Aorta (tissue), 5 donors: ENCODE results near the gene TTC3. TPM values are rescaled to one million over a fixed set of nuclear protein-coding genes. Genes with fewer than 3 reads are reported as not detected.
"Not testable (repeated sequence)": the region's sequence is repeated elsewhere in the genome, so short reads cannot be mapped to it uniquely, and the experiment has no call there.

Experiments
- ATAC-seq: fragments of 200-7000 bp; cut with Tn5 transposase; one replicate; pipeline ENCODE4 v1.9.1; 2022; ENCODE audit warnings: moderate library complexity; ENCODE audit not compliant: low FRiP score
- DNase-seq, 2 donors: peaks; one replicate each; pipeline ENCODE4 v3.0.0-alpha.2; 2020
- H3K27ac ChIP-seq, 2 donors: one replicate each; pipeline ENCODE4 v1.5.1; 2013; ENCODE audit warnings: low read length in 2 of 2, mild to moderate bottlenecking in 2 of 2, moderate library complexity in 2 of 2, control low read depth in 1 of 2, inconsistent platforms in 1 of 2, low read depth in 1 of 2
- H3K27me3 ChIP-seq, 2 donors: one replicate each; pipeline ENCODE4 v1.6.1; 2013; ENCODE audit warnings: control low read depth in 1 of 2, low read length in 1 of 2, mild to moderate bottlenecking in 1 of 2, moderate library complexity in 1 of 2; ENCODE audit not compliant: insufficient read depth in 2 of 2, control insufficient read depth in 1 of 2
- H3K36me3 ChIP-seq, 2 donors: one replicate each; pipeline ENCODE4 v1.6.1; 2013; ENCODE audit warnings: control low read depth in 1 of 2, low read length in 1 of 2, mild to moderate bottlenecking in 1 of 2; ENCODE audit not compliant: insufficient read depth in 2 of 2, control insufficient read depth in 1 of 2
- H3K4me1 ChIP-seq, 2 donors: one replicate each; pipeline ENCODE4 v1.6.1; 2013; ENCODE audit warnings: low read length in 2 of 2, control low read depth in 1 of 2, mild to moderate bottlenecking in 1 of 2, moderate library complexity in 1 of 2; ENCODE audit not compliant: insufficient read depth in 2 of 2, control insufficient read depth in 1 of 2
- H3K4me3 ChIP-seq, 2 donors: one replicate each; pipeline ENCODE4 v1.5.1; 2013; ENCODE audit warnings: low read length in 2 of 2, control low read depth in 1 of 2, mild to moderate bottlenecking in 1 of 2
- H3K9me3 ChIP-seq: one replicate; pipeline ENCODE4 v1.6.1; 2013; ENCODE audit warnings: mild to moderate bottlenecking, low read length; ENCODE audit not compliant: control insufficient read depth
- WGBS, 2 donors: extraction: QIAGEN DNeasy Blood & Tissue Kit; methylation state at CpG; one replicate each; pipeline ENCODE4 v1.1.7; 2013; 5-methylcytosine and 5-hydroxymethylcytosine counted together
- intact Hi-C, 2 donors: fragments of 100-400 bp; cut with DNase I; formaldehyde crosslinking; loops; one replicate each; pipeline versions ENCODE4 v1.14.2 to v1.15.0; 2022
- polyA plus RNA-seq, 2 donors: library from polyadenylated mRNA; stranded (reverse); fragments of 200-250 nt; gene quantifications; one replicate each; pipeline ENCODE4 v1.2.3, GENCODE V29; 2013
- total RNA-seq, 2 donors: library from RNA; stranded (reverse); fragmentation: NEBNext Ultra II Directional; extraction: Animal tissue kit (Norgen Biotek cat#: 25700); gene quantifications; one replicate each; pipeline ENCODE4 v1.2.1, GENCODE V29; 2021
- donor health status: healthy with polysubstance abuse.
- donor health status: Bipolar disorder and iron deficiency.
- donor health status: DM: no; HTN: no; CAD: no.
- donor health status: DM: no; HTN: no; CAD: no.
- donor health status: DM: yes; HTN: yes; CAD: no.

TTC3 gene
- total and polyA plus RNA-seq, 4 donors = 30.1 to 118 (median 72.9) TPM

GRCh38 chr21:37220433-37220980, 147.5 kb downstream of the TTC3 start:
- intact Hi-C loops = loop anchor here in 1 of 2 donors (5.0 kb wide), 1 partner anchor 147 kb away; the partner anchor contains the start of gene DYRK1A
- Histone ChIP-seq H3K27me3 (no peaks in the 10 kb centered on the region), H3K4me3 (peak overlapping the region; percentile 38 to 77), H3K4me1 (no peaks in the 10 kb centered on the region), H3K27ac (peak overlapping the region in 1 of 2 donors; percentile 55), H3K9me3 (no peaks in the 10 kb centered on the region), H3K36me3 (peaks cover 0 to 2% of the 10 kb centered on the region in 2 donors)
- 2 to 3% methylated on average over 35 of the region's 35 CpGs for WGBS, 2 donors
- DNase-seq = no peak
- ATAC-seq = peak; percentile 68

- Histone ChIP-seq H3K9me3 (no peaks in the 10 kb centered on the region), H3K27ac (peak overlapping the region in 1 of 2 donors; percentile 64), H3K4me3 (peak overlapping the region; percentile 38 to 77), H3K36me3 (peaks cover 0 to 3% of the 10 kb centered on the region in 2 donors), H3K27me3 (no peaks in the 10 kb centered on the region), H3K4me1 (no peaks in the 10 kb centered on the region)
- intact Hi-C loops = loop anchor here in 1 of 2 donors (5.0 kb wide), 1 partner anchor 146 kb away; the partner anchor contains the start of gene DYRK1A
- WGBS, 2 donors = 5% methylated on average over 46 of the region's 46 CpGs
- ATAC-seq = peak; percentile 97
- peak; percentile 97 to 98 for DNase-seq
These were observed 148.1 kb downstream of the TTC3 start for GRCh38 chr21:37220981-37221664.

GRCh38 chr21:37222248-37222647, 149.2 kb downstream of the TTC3 start:
- intact Hi-C loops = loop anchor here in 1 of 2 donors (5.0 kb wide), 1 partner anchor 145 kb away; the partner anchor contains the start of gene DYRK1A
- WGBS, 2 donors = 86 to 90% methylated on average over 2 to 3 of the region's 3 CpGs
- not testable (repeated sequence) for H3K4me1 ChIP-seq, H3K4me3 ChIP-seq, DNase-seq, H3K27me3 ChIP-seq, H3K27ac ChIP-seq, H3K9me3 ChIP-seq, ATAC-seq, H3K36me3 ChIP-seq

GRCh38 chr21:37223804-37224345, 150.8 kb downstream of the TTC3 start:
- no peaks in the 10 kb centered on the region for H3K9me3 ChIP-seq
- intact Hi-C loops = loop anchor here in 1 of 2 donors (5.0 kb wide), 1 partner anchor 143 kb away; the partner anchor contains the start of gene DYRK1A
- no peaks in the 10 kb centered on the region for H3K27me3 ChIP-seq
- H3K27ac ChIP-seq = no peak overlapping the region
- 90 to 97% methylated on average over 2 of the region's 2 CpGs for WGBS, 2 donors
- DNase-seq (no peak), ATAC-seq (no peak)
- H3K36me3 ChIP-seq = peaks cover 3 to 12% of the 10 kb centered on the region in 2 donors
- no peaks in the 10 kb centered on the region for H3K4me1 ChIP-seq
- H3K4me3 ChIP-seq = no peak overlapping the region

GRCh38 chr21:37224861-37225839, 152.1 kb downstream of the TTC3 start:
- Histone ChIP-seq H3K27ac (no peak overlapping the region), H3K27me3 (no peaks in the 10 kb centered on the region), H3K9me3 (no peaks in the 10 kb centered on the region), H3K4me3 (no peak overlapping the region), H3K36me3 (peaks cover 3 to 12% of the 10 kb centered on the region in 2 donors), H3K4me1 (no peaks in the 10 kb centered on the region)
- DNase-seq (no peak), ATAC-seq (no peak)
- 93 to 94% methylated on average over 21 of the region's 21 CpGs for WGBS, 2 donors
- intact Hi-C loops = loop anchor here in 1 of 2 donors (5.0 kb wide), 1 partner anchor 142 kb away; the partner anchor contains the start of gene DYRK1A

GRCh38 chr21:37226041-37226920, 153.2 kb downstream of the TTC3 start:
- Histone ChIP-seq H3K27ac (no peak overlapping the region), H3K36me3 (peaks cover 3 to 16% of the 10 kb centered on the region in 2 donors), H3K4me3 (no peak overlapping the region), H3K27me3 (no peaks in the 10 kb centered on the region), H3K4me1 (no peaks in the 10 kb centered on the region), H3K9me3 (no peaks in the 10 kb centered on the region)
- ATAC-seq (no peak), DNase-seq (no peak)
- intact Hi-C loops = no loop called here
- WGBS, 2 donors = 94 to 96% methylated on average over 18 of the region's 18 CpGs

GRCh38 chr21:37227071-37228002, 154.3 kb downstream of the TTC3 start:
- Histone ChIP-seq H3K4me1 (no peaks in the 10 kb centered on the region), H3K36me3 (peaks cover 3 to 19% of the 10 kb centered on the region in 2 donors), H3K27ac (no peak overlapping the region), H3K9me3 (no peaks in the 10 kb centered on the region), H3K4me3 (no peak overlapping the region), H3K27me3 (no peaks in the 10 kb centered on the region)
- intact Hi-C loops = no loop called here
- 93 to 94% methylated on average over 36 to 38 of the region's 38 CpGs for WGBS, 2 donors
- DNase-seq (no peak), ATAC-seq (peak; percentile 48)
